ENCODE results near the gene SCFD2. TPM values are rescaled to one million over a fixed set of nuclear protein-coding genes. Genes with fewer than 3 reads are reported as not detected.
"Not testable (repeated sequence)": the region's sequence is repeated elsewhere in the genome, so short reads cannot be mapped to it uniquely, and the experiment has no call there.

Gene SCFD2
- polyA plus RNA-seq, 6 donors from 2014 or later = 11.6 to 22.7 (median 19.3) TPM

GRCh38 chr4:53076374-53076958 lies 289.4 kb downstream of the SCFD2 start:
- H3K27me3 Mint-ChIP-seq = no peaks in the 10 kb centered on the region
- H3K27ac Mint-ChIP-seq = no peak overlapping the region
- peaks cover 4 to 10% of the 10 kb centered on the region in 2 donors for H3K36me3 Mint-ChIP-seq
- H3K9me3 Mint-ChIP-seq = peaks cover 0 to 4% (median 0%) of the 10 kb centered on the region in 7 donors
- DNase-seq (no peak), ATAC-seq (ENCODE audit: low read depth in 2 of 2) (no peak)
- H3K4me1 Mint-ChIP-seq = no peaks in the 10 kb centered on the region
- no peak overlapping the region for H3K4me3 Mint-ChIP-seq

GRCh38 chr4:53075162-53075785 lies 290.6 kb downstream of the SCFD2 start:
- Mint-ChIP-seq H3K4me1 (no peaks in the 10 kb centered on the region), H3K4me3 (no peak overlapping the region), H3K27ac (no peak overlapping the region), H3K27me3 (no peaks in the 10 kb centered on the region), H3K9me3 (peaks cover 0 to 6% (median 2%) of the 10 kb centered on the region in 7 donors), H3K36me3 (peaks cover 9 to 17% of the 10 kb centered on the region in 2 donors)
- ATAC-seq (ENCODE audit: low read depth in 2 of 2) (no peak), DNase-seq (no peak)

GRCh38 chr4:53068755-53069330 lies 297.0 kb downstream of the SCFD2 start:
- no peak overlapping the region for H3K27ac Mint-ChIP-seq
- DNase-seq = no peak
- no peak for ATAC-seq (ENCODE audit: low read depth in 2 of 2)
- no peaks in the 10 kb centered on the region for H3K4me1 Mint-ChIP-seq
- peaks cover 20 to 22% of the 10 kb centered on the region in 2 donors for H3K36me3 Mint-ChIP-seq
- no peak overlapping the region for H3K4me3 Mint-ChIP-seq
- peaks cover 4 to 24% (median 19%) of the 10 kb centered on the region in 7 donors for H3K9me3 Mint-ChIP-seq
- H3K27me3 Mint-ChIP-seq = no peaks in the 10 kb centered on the region

GRCh38 chr4:53067125-53067802 lies 298.6 kb downstream of the SCFD2 start:
- H3K36me3 Mint-ChIP-seq = peaks cover 18 to 22% of the 10 kb centered on the region in 2 donors
- H3K4me1 Mint-ChIP-seq = no peaks in the 10 kb centered on the region
- no peak for DNase-seq
- peaks cover 4 to 24% (median 19%) of the 10 kb centered on the region in 7 donors for H3K9me3 Mint-ChIP-seq
- peak overlapping the region in 1 of 6 donors; percentile 80 for H3K27ac Mint-ChIP-seq
- no peaks in the 10 kb centered on the region for H3K27me3 Mint-ChIP-seq
- no peak overlapping the region for H3K4me3 Mint-ChIP-seq
- ATAC-seq (ENCODE audit: low read depth in 2 of 2) = no peak

GRCh38 chr4:53066155-53066554 lies 299.7 kb downstream of the SCFD2 start:
- H3K27ac Mint-ChIP-seq = no peak overlapping the region
- no peaks in the 10 kb centered on the region for H3K27me3 Mint-ChIP-seq
- H3K4me3 Mint-ChIP-seq = no peak overlapping the region
- H3K36me3 Mint-ChIP-seq = peaks cover 17 to 21% of the 10 kb centered on the region in 2 donors
- no peak for DNase-seq
- H3K9me3 Mint-ChIP-seq = peaks cover 4 to 24% (median 17%) of the 10 kb centered on the region in 7 donors
- H3K4me1 Mint-ChIP-seq = no peaks in the 10 kb centered on the region
- ATAC-seq (ENCODE audit: low read depth in 2 of 2) = no peak

GRCh38 chr4:53064609-53065008 lies 301.3 kb downstream of the SCFD2 start:
- Mint-ChIP-seq H3K36me3 (peaks cover 12 to 15% of the 10 kb centered on the region in 2 donors), H3K4me1 (no peaks in the 10 kb centered on the region), H3K9me3 (peaks cover 4 to 20% (median 17%) of the 10 kb centered on the region in 7 donors), H3K4me3 (no peak overlapping the region), H3K27me3 (no peaks in the 10 kb centered on the region), H3K27ac (no peak overlapping the region)
- DNase-seq (no peak), ATAC-seq (ENCODE audit: low read depth in 2 of 2) (no peak)

- DNase-seq (no peak), ATAC-seq (ENCODE audit: low read depth in 2 of 2) (no peak)
- Mint-ChIP-seq H3K4me1 (no peaks in the 10 kb centered on the region), H3K4me3 (no peak overlapping the region), H3K27me3 (no peaks in the 10 kb centered on the region), H3K36me3 (peaks cover under 1 to 4% of the 10 kb centered on the region in 2 donors), H3K9me3 (peaks cover 0 to 8% (median 5%) of the 10 kb centered on the region in 7 donors), H3K27ac (no peak overlapping the region)
Observed at GRCh38 chr4:53061091-53061850, 304.6 kb downstream of the SCFD2 start.

GRCh38 chr4:53060278-53060677 lies 305.6 kb downstream of the SCFD2 start:
- no peak overlapping the region for H3K4me3 Mint-ChIP-seq
- no peak for ATAC-seq (ENCODE audit: low read depth in 2 of 2)
- H3K9me3 Mint-ChIP-seq = peaks cover 0 to 8% (median 5%) of the 10 kb centered on the region in 7 donors
- H3K4me1 Mint-ChIP-seq = no peaks in the 10 kb centered on the region
- no peaks in the 10 kb centered on the region for H3K27me3 Mint-ChIP-seq
- DNase-seq = no peak
- peaks cover 0 to 13% of the 10 kb centered on the region in 2 donors for H3K36me3 Mint-ChIP-seq
- H3K27ac Mint-ChIP-seq = no peak overlapping the region

- no peak for DNase-seq
- Mint-ChIP-seq H3K27ac (no peak overlapping the region), H3K27me3 (no peaks in the 10 kb centered on the region), H3K36me3 (peaks cover 0 to 15% of the 10 kb centered on the region in 2 donors), H3K4me1 (no peaks in the 10 kb centered on the region), H3K4me3 (no peak overlapping the region), H3K9me3 (peaks cover 0 to 8% (median 5%) of the 10 kb centered on the region in 7 donors)
- no peak for ATAC-seq (ENCODE audit: low read depth in 2 of 2)
Observed at GRCh38 chr4:53059871-53060270, 306.0 kb downstream of the SCFD2 start.

GRCh38 chr4:53059256-53059655 lies 306.6 kb downstream of the SCFD2 start:
- Mint-ChIP-seq H3K27ac (no peak overlapping the region), H3K9me3 (peaks cover 0 to 8% (median 5%) of the 10 kb centered on the region in 7 donors), H3K27me3 (no peaks in the 10 kb centered on the region), H3K36me3 (peaks cover 0 to 14% of the 10 kb centered on the region in 2 donors), H3K4me3 (no peak overlapping the region), H3K4me1 (no peaks in the 10 kb centered on the region)
- DNase-seq (no peak), ATAC-seq (ENCODE audit: low read depth in 2 of 2) (no peak)

- H3K4me3 Mint-ChIP-seq = no peak overlapping the region
- H3K27me3 Mint-ChIP-seq = no peaks in the 10 kb centered on the region
- H3K27ac Mint-ChIP-seq = no peak overlapping the region
- peaks cover 0 to 8% (median 5%) of the 10 kb centered on the region in 7 donors for H3K9me3 Mint-ChIP-seq
- ATAC-seq (ENCODE audit: low read depth in 2 of 2) = no peak
- DNase-seq = no peak
- peaks cover 0 to 12% of the 10 kb centered on the region in 2 donors for H3K36me3 Mint-ChIP-seq
- no peaks in the 10 kb centered on the region for H3K4me1 Mint-ChIP-seq
Observed at GRCh38 chr4:53057679-53058078, 308.2 kb downstream of the SCFD2 start.

- not testable (repeated sequence) for DNase-seq; H3K4me1 Mint-ChIP-seq; H3K27me3 Mint-ChIP-seq; ATAC-seq (ENCODE audit: low read depth in 2 of 2); H3K27ac Mint-ChIP-seq; H3K4me3 Mint-ChIP-seq; H3K9me3 Mint-ChIP-seq
- H3K36me3 Mint-ChIP-seq = peaks cover 0 to 12% of the 10 kb centered on the region in 2 donors
Observed at GRCh38 chr4:53057108-53057507, 308.8 kb downstream of the SCFD2 start.

Measured in naive B cell (primary cell).